ENCODE data around the gene NDUFB10. TPM values are rescaled to one million over a fixed set of nuclear protein-coding genes. Genes with fewer than 3 reads are reported as not detected.

The NDUFB10 gene
- total and polyA plus RNA-seq, 8 donors = 28.6 to 285 (median 92.9) TPM

DNA sequence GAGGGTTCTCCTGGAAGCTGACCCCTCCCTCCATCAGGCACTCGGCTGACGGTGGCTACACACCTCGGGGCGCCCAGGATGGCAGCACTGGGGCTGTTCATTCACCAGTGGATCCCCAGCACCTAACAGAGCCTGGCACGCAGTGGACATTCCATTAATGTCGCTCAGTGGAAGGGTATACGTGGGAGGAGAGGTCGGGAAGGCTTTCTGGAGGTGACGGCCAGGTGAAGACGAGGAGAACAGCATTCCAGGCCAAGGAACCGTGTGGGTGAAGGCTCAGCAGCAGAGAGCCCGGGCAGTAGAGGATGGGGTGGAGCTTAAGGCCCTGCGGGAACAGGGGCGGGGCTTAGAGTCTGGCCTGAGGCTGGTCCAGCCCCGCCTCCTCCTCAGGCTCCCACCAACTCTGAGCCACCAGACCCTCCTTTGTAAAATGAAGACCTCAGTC, 38.6 kb upstream of the NDUFB10 start:
- Histone ChIP-seq H3K27ac (no peak overlapping the region), H3K4me3 (no peak overlapping the region), H3K36me3 (no peaks in the 10 kb centered on the region), H3K27me3 (peaks cover 15 to 100% (median 71%) of the 10 kb centered on the region in 3 donors), H3K4me1 (peaks cover 10 to 37% (median 26%) of the 10 kb centered on the region in 4 donors), H3K9me3 (no peaks in the 10 kb centered on the region)
- peak; percentile 64 to 68 for DNase-seq
- 6 to 18% (median 12%) methylated on average over 14 to 15 of the region's 15 CpGs for WGBS, 5 donors
- intact Hi-C loops (cut with DNase I; ENCODE audit: low total_unique reads) = no loop called here
- TF ChIP-seq POLR2AphosphoS5 (IDR thresholded peaks at IDR 0.05) (no peak), POLR2A (IDR thresholded peaks at IDR 0.05) (no peak), EP300 (IDR thresholded peaks at IDR 0.05) (no peak)

DNA sequence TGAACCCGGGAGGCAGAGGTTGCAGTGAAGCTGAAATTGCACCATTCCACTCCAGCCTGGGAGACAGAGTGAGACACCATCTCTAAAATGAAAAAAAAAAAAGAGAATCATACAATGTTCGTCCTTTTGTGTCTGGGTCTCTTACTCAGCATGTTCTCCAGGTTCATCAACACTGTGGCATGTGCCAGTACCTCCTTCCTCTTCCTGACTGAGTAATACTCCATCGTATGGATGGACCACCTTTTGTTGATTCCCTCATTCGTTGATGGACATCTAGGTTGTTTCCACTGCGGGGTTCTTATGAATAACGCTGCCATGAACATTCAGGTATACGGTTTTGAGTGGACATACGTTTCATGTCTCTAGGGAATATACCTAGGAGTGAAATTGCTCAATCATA, 37.0 kb upstream of the NDUFB10 start:
- DNase-seq = no peak
- Histone ChIP-seq H3K27me3 (peaks cover 12 to 95% (median 55%) of the 10 kb centered on the region in 3 donors), H3K9me3 (no peaks in the 10 kb centered on the region), H3K27ac (no peak overlapping the region), H3K4me1 (peaks cover 10 to 33% (median 25%) of the 10 kb centered on the region in 4 donors), H3K36me3 (no peaks in the 10 kb centered on the region), H3K4me3 (no peak overlapping the region)
- TF ChIP-seq POLR2A (IDR thresholded peaks at IDR 0.05) (no peak), POLR2AphosphoS5 (IDR thresholded peaks at IDR 0.05) (no peak), EP300 (IDR thresholded peaks at IDR 0.05) (no peak)
- TF ChIP-seq, protein P1, sequence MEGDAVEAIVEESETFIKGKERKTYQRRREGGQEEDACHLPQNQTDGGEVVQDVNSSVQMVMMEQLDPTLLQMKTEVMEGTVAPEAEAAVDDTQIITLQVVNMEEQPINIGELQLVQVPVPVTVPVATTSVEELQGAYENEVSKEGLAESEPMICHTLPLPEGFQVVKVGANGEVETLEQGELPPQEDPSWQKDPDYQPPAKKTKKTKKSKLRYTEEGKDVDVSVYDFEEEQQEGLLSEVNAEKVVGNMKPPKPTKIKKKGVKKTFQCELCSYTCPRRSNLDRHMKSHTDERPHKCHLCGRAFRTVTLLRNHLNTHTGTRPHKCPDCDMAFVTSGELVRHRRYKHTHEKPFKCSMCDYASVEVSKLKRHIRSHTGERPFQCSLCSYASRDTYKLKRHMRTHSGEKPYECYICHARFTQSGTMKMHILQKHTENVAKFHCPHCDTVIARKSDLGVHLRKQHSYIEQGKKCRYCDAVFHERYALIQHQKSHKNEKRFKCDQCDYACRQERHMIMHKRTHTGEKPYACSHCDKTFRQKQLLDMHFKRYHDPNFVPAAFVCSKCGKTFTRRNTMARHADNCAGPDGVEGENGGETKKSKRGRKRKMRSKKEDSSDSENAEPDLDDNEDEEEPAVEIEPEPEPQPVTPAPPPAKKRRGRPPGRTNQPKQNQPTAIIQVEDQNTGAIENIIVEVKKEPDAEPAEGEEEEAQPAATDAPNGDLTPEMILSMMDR (IDR thresholded peaks at IDR 0.05) = no peak
- intact Hi-C loops (cut with DNase I; ENCODE audit: low total_unique reads) = no loop called here
- 66 to 93% (median 85%) methylated on average over 8 of the region's 8 CpGs for WGBS, 5 donors

DNA sequence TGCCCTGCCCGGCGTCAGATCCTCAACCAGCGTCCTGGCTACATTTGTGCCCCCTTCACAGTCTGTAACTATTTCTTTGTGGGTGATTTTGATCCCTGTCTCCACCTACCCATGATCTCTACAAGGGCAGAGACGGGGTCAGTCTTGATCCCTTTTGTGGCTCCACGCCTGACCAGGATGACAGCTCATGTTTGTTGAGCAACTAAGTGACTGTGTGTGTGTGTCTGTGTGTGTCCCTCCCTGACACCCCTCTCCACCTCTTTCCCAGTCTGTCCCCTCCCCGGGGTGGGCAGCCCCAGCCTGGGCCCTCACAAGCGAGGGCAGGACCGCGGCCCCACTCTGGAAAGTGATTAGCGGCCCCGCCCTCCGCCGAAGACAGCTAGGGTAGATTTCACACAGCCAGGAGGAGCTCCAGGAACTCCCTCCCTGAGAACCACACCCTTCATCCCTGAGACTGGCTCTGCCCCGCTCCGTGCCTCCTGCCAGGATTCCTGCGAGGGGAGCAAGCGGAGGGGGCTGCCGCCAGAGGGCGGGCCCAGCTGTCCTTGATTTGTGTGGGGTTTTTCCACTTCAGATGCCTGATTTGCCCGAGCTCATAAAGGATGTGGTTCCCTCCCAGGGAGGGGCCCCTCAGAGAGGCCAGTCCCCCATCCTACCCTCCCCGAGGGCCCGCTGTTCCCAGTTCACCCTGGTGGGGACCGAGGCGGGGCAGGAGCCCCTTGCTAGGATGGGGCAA, 35.9 kb upstream of the NDUFB10 start:
- no peaks in the 10 kb centered on the region for H3K36me3 ChIP-seq
- peak in 1 of 2 donors; percentile 80 for DNase-seq
- intact Hi-C loops (cut with DNase I; ENCODE audit: low total_unique reads) = no loop called here
- TF ChIP-seq POLR2A (IDR thresholded peaks at IDR 0.05) (no peak), POLR2AphosphoS5 (IDR thresholded peaks at IDR 0.05) (no peak), EP300 (IDR thresholded peaks at IDR 0.05) (no peak)
- TF ChIP-seq, protein P1 (IDR thresholded peaks at IDR 0.05) = peak in 1 of 7 experiments; percentile 20
- WGBS, 5 donors = 11 to 22% (median 12%) methylated on average over 19 to 24 of the region's 24 CpGs
- peaks cover 9 to 84% (median 45%) of the 10 kb centered on the region in 3 donors for H3K27me3 ChIP-seq
- H3K27ac ChIP-seq = no peak overlapping the region
- H3K4me3 ChIP-seq = no peak overlapping the region
- H3K9me3 ChIP-seq = no peaks in the 10 kb centered on the region
- H3K4me1 ChIP-seq = peaks cover 10 to 24% (median 17%) of the 10 kb centered on the region in 4 donors

DNA sequence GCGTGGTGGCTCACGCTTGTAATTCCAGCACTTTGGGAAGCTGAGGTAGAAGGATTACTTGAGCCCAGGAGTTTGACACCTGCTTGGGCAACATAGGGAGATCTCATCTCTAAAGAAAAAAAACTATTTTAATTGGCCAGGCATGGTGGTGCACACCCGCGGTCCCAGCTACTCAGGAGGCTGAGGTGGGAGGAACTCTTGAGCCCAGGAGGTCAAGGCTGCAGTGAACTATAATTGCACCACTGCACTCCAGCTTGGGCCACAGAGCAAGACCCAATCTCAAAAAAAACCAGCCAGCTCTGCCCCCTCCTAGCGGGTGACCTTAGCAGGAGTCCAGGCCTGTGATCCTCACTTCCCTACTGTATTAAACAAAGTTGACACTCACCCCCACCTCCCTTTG, 35.2 kb upstream of the NDUFB10 start:
- H3K27ac ChIP-seq = no peak overlapping the region
- H3K4me1 ChIP-seq = peaks cover 10 to 21% (median 16%) of the 10 kb centered on the region in 4 donors
- WGBS, 5 donors = 55 to 75% (median 72%) methylated on average over 5 of the region's 5 CpGs
- H3K27me3 ChIP-seq = peaks cover 7 to 78% (median 39%) of the 10 kb centered on the region in 3 donors
- no peaks in the 10 kb centered on the region for H3K36me3 ChIP-seq
- TF ChIP-seq EP300 (IDR thresholded peaks at IDR 0.05) = no peak
- TF ChIP-seq, protein P1 (IDR thresholded peaks at IDR 0.05) = no peak
- no peak for DNase-seq
- H3K4me3 ChIP-seq = no peak overlapping the region
- H3K9me3 ChIP-seq = no peaks in the 10 kb centered on the region
- intact Hi-C loops (cut with DNase I; ENCODE audit: low total_unique reads) = no loop called here

DNA sequence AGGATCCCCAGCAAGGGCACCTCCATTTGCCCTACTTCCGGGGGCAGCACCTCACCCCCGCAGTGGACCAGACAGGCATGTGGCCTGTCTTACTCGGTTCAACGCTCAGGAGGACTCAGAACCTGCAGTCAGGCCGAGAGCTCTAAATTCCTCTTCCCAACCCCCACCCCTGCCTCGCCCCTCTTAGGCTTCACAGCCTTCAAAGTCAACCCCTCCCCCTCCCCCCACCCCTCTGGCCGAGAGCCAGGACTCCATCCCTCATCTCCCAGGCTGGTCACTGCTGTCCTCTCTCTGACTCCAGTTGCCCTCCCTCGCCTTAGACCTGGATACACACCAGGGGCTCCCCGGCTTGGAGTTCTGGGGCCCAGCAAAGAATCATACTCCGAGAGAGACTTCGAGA, 33.1 kb upstream of the NDUFB10 start:
- intact Hi-C loops (cut with DNase I; ENCODE audit: low total_unique reads) = no loop called here
- Histone ChIP-seq H3K36me3 (no peaks in the 10 kb centered on the region), H3K27ac (no peak overlapping the region), H3K4me1 (peaks cover 10 to 28% (median 22%) of the 10 kb centered on the region in 4 donors), H3K9me3 (no peaks in the 10 kb centered on the region), H3K4me3 (no peak overlapping the region), H3K27me3 (peaks cover 4 to 56% (median 18%) of the 10 kb centered on the region in 3 donors)
- no peak for DNase-seq
- TF ChIP-seq POLR2A (IDR thresholded peaks at IDR 0.05) = no peak
- TF ChIP-seq POLR2AphosphoS5 (IDR thresholded peaks at IDR 0.05) = no peak
- no peak for TF ChIP-seq EP300 (IDR thresholded peaks at IDR 0.05)
- TF ChIP-seq, protein P1 (IDR thresholded peaks at IDR 0.05) = no peak
- 49 to 70% (median 57%) methylated on average over 11 of the region's 11 CpGs for WGBS, 5 donors
